T-helper 22 cell (primary cell): Measurements from ENCODE around the gene CLMP.
"Not testable (repeated sequence)": the region's sequence is repeated elsewhere in the genome, so short reads cannot be mapped to it uniquely, and the experiment has no call there.

Experiments
- DNase-seq: peaks from one replicate; pipeline ENCODE4 v3.0.0-alpha.2; 2020; ENCODE audit warnings: low read depth

Gene CLMP

DNA sequence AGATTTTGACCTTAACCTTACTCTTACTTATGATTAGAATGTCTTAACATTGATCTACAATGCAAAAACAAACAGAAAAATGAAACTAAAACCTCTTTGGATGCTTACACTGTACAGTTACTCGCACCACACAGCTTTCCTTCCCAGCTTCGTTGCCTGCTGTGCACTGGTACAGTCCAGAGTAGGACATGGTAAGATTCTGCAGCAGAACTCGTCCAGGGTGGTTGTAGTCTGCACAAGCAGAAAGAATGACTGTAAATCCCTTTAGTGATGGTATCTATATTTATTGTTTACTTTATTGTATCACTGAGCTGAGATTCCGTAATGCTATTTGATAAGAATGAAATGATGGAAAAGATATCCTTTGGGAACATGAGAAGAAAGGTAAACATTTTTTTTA, 112.1 kb downstream of the CLMP start:
- no peak for DNase-seq

- no peak for DNase-seq
Observed at GRCh38 chr11:123080015-123080414, 115.0 kb downstream of the CLMP start.

GRCh38 chr11:123076484-123076883, 118.6 kb downstream of the CLMP start:
- DNase-seq: no peak

GRCh38 chr11:123073343-123074057, 121.5 kb downstream of the CLMP start:
- DNase-seq: no peak

GRCh38 chr11:123072762-123073161, 122.3 kb downstream of the CLMP start:
- DNase-seq: no peak

- no peak for DNase-seq
Observed at GRCh38 chr11:123072332-123072761, 122.7 kb downstream of the CLMP start.

DNA sequence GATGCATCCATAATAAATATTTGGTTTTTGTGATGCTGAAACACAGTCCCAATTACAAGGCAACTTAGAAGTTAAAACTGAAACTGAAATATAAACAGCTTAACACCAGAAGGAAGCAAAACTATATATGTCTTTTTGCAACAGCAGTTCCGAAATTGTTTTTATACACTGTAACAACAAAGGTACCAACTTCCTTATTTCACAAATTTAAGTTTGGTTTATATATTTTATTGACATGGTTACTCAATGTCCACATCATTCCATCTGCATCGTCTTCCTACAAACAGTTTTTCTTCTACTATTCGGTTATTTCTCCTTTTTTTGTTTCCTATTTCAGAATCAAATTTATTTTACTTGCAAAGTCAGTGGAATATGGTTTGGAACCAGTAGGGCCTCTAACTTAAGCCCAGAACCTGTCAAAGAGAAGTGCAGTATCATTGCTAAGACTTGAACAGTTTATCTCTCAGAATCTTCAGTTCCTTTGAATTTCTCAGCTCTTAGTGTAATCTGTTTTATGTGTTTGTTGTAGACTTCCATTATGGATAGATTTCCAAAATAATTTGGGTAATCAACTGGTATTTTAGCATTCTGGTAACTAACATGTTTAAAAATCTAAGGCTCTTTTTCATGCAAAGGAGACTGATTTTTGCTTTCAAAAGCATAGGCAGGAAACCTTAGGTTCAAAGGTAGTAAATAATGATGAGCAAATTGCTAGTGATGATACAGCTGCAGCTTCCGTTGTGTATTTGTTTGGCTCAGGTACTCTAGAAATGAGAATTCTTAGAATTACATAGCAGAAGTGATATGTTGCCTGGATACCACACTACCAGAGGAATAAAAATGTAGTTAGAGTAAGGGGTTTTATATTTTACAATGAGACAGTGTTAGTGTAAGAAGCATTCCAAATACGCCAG, 124.9 kb downstream of the CLMP start:
- no peak for DNase-seq

DNA sequence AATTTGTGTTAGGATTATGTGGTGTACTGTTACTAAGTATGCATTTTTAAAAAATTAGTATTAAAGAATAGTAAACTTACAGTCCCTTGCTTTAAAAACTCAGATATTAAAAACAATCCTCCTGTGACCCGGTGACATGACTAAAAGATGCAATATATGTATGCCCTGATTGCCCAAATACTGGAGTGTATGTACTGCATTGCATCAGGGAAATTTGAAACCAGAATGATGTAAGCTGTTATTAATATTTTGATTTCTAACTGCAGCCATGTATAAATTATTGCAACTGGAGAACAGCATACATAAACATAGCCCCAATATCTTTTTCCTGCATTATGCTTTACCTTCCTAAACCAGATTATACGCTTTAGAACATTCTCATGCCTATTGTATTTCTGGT, 129.4 kb downstream of the CLMP start:
- no peak for DNase-seq

DNA sequence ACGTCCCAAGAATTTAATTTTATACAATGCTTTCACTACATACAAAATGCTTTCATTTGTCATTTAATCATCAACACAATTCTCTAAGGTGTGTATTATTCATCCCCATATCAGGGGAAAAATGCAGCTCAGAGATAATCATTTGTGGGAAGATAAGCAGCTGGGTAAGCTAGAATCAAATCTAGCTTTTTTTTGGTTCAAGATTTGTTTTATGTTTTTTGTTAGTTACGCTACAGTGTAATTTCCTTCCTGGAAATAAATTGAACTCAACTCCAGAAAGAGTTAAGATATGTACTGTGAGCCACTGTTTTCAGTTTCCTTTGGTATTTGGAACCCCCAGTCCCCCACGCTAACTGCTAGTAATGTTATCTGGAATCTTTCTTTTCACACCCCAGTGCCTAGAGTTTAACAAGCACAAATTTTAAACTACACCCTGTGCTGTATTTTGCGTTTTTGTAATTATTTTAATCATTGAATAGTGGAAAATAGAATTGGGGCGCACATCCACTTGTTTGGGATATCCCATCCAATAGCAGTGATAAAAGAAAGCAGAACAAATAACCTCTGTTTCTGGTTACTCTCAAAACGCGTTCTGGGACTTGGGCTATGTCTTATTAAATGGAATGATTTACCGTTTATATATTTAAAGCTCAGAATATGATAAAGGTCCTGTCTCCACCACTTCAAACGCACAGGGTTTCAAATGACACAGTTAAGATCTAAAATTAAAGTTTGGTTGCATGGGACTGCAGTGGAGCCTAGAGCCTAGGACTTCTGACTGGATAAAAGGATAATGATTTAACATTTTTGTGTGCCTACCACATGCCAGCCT, 131.0 kb downstream of the CLMP start:
- no peak for DNase-seq

DNA sequence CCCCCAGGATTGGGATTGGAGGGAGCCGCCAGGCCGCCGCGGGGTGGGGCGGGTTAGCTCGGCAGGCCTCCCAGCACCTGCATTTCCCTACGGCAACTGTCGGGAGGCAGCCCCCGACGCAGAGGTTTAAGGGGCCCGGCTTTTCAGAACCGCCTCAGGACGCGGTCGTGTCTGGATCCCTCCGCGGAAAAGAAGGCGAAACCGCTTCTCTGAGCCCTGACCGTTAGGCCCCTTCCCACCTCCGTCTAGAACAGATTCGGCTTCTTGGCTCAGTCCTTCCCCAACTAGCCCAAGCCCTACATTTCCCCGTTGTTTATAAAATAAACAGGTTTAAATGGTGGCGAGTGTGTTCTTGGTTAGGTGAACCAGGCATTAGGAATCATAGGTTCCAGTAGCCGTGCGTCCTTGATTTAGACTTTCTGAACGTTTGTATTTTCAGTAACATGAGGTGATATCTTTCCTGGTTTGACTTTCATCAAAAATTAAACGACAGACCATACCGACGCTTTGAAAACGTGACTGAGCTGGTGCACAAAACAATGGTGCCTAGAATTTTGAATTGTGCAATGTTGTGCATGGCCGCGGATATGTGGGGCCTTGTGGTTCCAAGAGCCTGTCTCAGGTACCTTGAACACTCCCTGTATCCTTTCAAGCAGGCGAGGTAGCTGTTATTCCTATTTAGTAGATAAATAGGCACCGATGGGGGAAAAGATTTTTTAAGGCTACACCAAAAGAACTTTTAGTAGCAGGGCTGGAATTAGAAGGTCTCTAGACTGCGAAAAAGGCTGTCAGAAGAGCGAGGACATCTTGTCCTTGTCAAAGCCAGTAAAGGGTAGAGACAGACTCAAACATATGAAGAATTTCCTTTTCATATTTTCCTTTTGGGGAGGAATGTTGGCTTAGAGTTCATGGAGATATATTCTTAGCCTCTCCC, 131.9 kb downstream of the CLMP start:
- no peak for DNase-seq

DNA sequence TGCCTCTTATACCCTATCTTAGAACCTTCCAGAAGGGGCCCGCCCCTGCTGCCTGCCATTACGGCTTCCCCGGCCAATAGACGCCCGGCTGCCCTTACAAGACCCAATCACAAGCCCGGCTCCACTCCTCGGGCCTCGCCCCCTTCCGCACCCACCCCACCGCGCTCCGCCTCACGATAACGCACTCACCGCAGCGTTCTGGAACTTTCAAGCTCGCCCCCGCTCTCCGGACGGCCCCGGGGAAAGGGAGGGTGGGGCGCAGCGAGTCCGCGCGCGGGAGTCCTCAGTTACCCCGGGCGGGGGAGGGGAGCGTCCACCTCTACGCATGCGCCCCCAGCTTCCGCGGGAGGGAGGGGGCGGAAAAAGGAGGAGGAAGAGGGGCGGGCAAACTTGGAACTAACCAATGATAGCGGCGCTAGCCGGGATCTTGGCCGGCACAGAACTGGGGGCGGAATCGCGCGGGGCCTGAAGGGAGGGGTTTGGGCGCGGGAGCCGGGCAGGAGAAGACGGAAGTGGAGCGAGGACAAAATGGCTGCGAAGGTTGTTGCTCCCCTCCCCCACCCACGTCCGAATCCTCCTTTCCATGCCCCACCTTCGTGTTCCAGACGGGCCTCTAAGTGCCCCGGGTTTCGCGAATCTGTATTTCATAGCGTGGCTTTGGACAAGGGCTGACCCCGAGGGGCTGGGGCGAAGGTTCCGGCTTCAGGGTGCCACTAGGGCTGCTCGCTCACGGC, 132.7 kb downstream of the CLMP start:
- DNase-seq: peak; percentile 99

DNA sequence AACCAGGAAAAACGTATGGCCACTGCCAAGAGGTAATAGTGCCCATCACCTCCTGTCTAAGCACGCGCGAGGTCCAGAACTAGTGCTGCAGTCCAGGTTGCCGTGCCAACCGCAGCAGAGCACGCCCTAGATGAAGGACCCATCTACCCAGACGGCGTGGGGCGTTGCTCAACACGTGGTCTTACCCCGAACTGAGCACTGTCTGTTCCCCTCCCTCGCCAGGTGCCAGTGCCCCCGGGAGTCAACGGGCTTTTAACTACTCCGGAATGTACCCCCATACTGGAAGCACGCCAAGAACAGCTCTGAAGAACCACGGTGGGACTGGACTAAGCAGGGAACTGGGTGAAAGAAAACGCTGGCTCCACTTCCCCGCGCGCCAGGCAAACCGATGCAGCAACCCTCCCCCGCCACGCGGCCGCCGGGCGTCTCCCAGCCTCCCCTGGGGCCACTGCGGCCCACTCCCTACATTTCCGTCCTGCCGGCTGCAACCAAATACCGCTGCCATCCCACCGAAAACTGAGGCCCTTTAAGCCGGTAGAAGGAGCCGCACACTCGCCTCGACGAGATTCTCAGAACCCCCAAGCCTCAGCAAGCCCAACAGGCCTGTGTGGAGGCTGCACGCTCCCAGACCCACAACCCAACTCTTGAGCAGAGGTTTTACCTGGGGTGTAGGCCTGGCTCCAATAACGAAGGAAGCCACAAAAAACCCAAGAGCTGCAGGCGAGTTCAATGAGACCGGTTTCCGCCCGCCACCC, 133.5 kb downstream of the CLMP start, which contains the start of gene HSPA8:
Gene HSPA8 (minus strand): TSS at position 734 of the 755 bp plus-strand sequence. CDS start 812 bp downstream, outside the sequence.
- DNase-seq: peak; percentile 45

DNA sequence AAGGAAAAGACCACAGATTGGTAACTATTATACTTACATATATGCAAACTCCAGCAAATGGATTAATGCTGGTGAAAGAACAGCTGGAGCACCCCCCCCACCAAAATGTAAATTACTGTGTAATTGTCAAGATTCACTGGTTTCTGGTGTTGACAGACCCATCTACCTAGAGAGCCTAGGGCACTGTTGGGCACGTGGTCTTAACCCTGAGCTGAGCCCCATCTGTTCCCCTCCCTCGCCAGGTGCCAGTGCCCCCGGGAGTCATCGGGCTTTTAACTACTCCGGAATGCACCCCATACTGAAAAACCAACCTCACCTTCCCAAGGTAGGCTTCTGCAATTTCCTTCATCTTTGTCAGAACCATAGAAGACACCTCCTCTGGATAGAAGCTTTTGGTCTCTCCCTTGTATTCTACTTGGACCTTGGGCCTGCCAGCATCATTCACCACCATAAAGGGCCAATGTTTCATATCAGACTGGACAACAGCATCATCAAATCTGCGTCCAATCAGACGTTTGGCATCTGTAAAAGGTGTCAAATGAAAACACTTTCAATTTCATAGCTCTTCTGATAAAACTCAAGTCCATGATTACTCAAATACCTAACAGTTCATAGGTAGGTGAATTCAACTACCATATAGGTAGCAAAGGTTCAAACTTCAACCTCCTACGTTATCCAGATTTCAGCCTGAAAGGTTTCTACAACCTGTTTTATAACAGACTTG, 134.6 kb downstream of the CLMP start:
- DNase-seq: no peak

GRCh38 chr11:123059041-123059920, 135.8 kb downstream of the CLMP start:
- DNase-seq: not testable (repeated sequence)

DNA sequence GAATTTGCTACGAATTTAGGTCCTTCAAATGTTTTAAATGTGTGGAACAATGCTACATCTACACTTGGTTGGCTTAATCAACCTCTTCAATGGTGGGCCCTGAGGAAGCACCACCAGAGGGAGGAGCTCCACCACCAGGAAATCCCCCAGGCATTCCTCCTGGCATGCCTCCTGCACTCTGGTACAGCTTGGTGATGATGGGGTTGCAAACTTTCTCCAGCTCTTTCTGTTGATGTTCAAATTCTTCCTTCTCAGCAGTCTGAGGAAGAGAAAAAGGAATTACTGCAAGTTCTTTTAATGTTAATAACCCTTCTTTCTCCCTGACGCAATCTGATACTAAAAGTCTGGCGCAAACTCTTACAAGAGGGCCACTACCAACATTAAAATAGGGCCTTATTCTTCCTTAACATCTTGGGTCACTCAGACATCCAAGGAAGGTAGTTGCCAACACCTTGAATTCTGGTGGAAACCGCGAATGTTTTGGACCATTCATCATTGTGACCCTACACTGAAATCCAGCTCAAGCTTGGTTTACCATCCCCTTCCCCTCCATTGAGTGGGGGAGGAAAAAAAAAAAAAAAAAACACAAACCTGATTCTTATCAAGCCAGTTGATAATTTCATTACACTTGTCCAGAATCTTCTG, 137.3 kb downstream of the CLMP start:
- no peak for DNase-seq

DNA sequence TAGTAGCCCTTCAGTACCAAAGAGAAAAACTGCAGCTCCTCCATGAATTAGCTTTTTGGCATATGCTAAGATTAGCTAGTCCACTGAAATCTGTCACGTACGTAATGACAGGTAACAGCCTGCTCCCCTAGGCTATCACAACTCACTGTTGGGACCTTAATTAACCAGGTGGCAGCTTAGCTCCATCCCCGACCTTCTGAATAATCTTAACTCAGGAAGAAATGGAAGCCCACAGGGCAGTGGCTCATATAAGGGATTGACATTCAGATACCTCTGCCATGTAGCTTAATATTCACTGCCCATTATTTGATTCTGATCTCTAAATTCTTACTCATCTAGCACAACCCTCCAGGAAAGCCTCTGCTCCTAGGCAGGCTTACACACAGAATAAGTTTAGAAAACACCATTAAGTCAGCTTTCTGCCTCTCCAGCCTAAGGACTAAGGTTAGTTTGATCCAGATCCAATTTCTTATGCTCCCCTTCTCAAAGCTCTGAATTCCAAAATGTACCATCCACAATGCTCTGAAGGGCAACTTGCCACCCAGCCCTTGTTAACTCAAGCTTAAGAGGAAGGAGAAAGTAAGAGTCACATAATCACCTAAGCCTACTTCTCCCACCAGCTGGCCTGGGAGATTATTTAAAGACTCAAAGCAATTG, 138.1 kb downstream of the CLMP start:
- DNase-seq: no peak
